ENCODE results near the gene CD6.

GRCh38 chr11:60968223-60968622 is 3.3 kb upstream of the CD6 start:
- TF ChIP-seq CTCF (IDR thresholded peaks at IDR 0.05) (no peak), POLR2A (IDR thresholded peaks at IDR 0.05) (no peak)

Data from right lobe of liver (tissue), 4 donors.